GM10266 (cell line): Measurements from ENCODE around the gene MBD1.
A peak's percentile ranks its signal among the peaks of the same experiment; 100 is the strongest.
"Not testable (repeated sequence)": the region's sequence is repeated elsewhere in the genome, so short reads cannot be mapped to it uniquely, and the experiment has no call there.

Source experiments
- DNase-seq: peaks from one replicate; pipeline ENCODE4 v3.0.0; 2012; ENCODE audit errors: extremely low spot score
- CTCF ChIP-seq: IDR thresholded peaks from 2 replicates; pipeline ENCODE4 v1.5.1; 2012; ENCODE audit warnings: mild to moderate bottlenecking, low read depth; ENCODE audit not compliant: control insufficient read depth, insufficient read depth; ENCODE audit errors: missing control alignments

MBD1 gene

GRCh38 chr18:50306944-50307343 is 25.6 kb upstream of the MBD1 start:
- no peak for DNase-seq

GRCh38 chr18:50301074-50301473 is 19.8 kb upstream of the MBD1 start:
- no peak for TF ChIP-seq CTCF
- DNase-seq, result no peak

More at GRCh38 chr18:50306944-50307343, 25.6 kb upstream of the MBD1 start:
- TF ChIP-seq CTCF, result no peak

- TF ChIP-seq CTCF, result no peak
- DNase-seq, result no peak
These were observed 18.5 kb upstream of the MBD1 start for GRCh38 chr18:50299626-50300388.

- DNase-seq, result no peak
These were observed 17.3 kb upstream of the MBD1 start for GRCh38 chr18:50298443-50299284.

GRCh38 chr18:50297621-50298442 is 16.5 kb upstream of the MBD1 start:
- DNase-seq, result peak; percentile 90
- no peak for TF ChIP-seq CTCF

More at GRCh38 chr18:50298443-50299284, 17.3 kb upstream of the MBD1 start:
- no peak for TF ChIP-seq CTCF

- TF ChIP-seq CTCF, result no peak
- no peak for DNase-seq
These were observed 11.7 kb upstream of the MBD1 start for GRCh38 chr18:50293039-50293438.

GRCh38 chr18:50289108-50289443 is 7.8 kb upstream of the MBD1 start:
- TF ChIP-seq CTCF, result no peak
- no peak for DNase-seq

- DNase-seq, result not testable (repeated sequence)
These were observed 7.2 kb upstream of the MBD1 start for GRCh38 chr18:50288348-50289107.
